B cell (primary cell): ENCODE measurements around the gene EIF3I. TPM values are rescaled to one million over a fixed set of nuclear protein-coding genes. Genes with fewer than 3 reads are reported as not detected.

Experiments used
- ATAC-seq: fragments of 200-7000 bp; cut with Tn5 transposase; one replicate; pipeline ENCODE4 v1.10.0; 2021; ENCODE audit warnings: low read depth, mild to moderate bottlenecking, moderate number of reproducible peaks, moderate library complexity
- CTCF ChIA-PET: fragments of 350-600 bp; sonication (Branson Sonifier 250); formaldehyde crosslinking; loops from one replicate; lab custom pipeline; 2021; ENCODE audit warnings: antibody characterized with exemption, inconsistent platforms; lab: Charles Lee
- POLR2A ChIA-PET: fragments of 350-600 bp; sonication (Branson Sonifier 250); formaldehyde crosslinking; loops from one replicate; lab custom pipeline; 2021; ENCODE audit warnings: antibody characterized with exemption; lab: Charles Lee
- DNase-seq: peaks from one replicate; pipeline ENCODE4 v3.0.0; 2013
- H2AFZ ChIP-seq: 2 replicates; pipeline ENCODE4 v1.6.1; 2012; ENCODE audit warnings: mild to moderate bottlenecking, low read depth, low read length; ENCODE audit not compliant: insufficient read depth, poor library complexity, severe bottlenecking
- H3K27ac ChIP-seq, 2 donors: 1 replicate in 1 of 2; 2 replicates in 1 of 2; pipeline ENCODE4 v1.5.1; 2012 to 2013; ENCODE audit warnings: low read length in 2 of 2, mild to moderate bottlenecking in 2 of 2, moderate library complexity in 1 of 2
- H3K27me3 ChIP-seq, 4 experiments: fragments of 200-600 bp in 1 of 4; sonication (generic) in 1 of 4; replicated peaks in 1 of 4; 1 replicate in 2 of 4; 2 replicates in 2 of 4; pipeline versions ENCODE4 v1.6.1 to v1.7.0; 2013 to 2016; ENCODE audit warnings: low read length in 3 of 4, mild to moderate bottlenecking in 2 of 4, mixed read lengths in 1 of 4, moderate library complexity in 1 of 4; ENCODE audit not compliant: insufficient read depth in 4 of 4, control insufficient read depth in 3 of 4; ENCODE audit errors: control extremely low read depth in 1 of 4
- H3K36me3 ChIP-seq, 2 experiments: replicated peaks in 1 of 2; 1 replicate in 1 of 2; 2 replicates in 1 of 2; pipeline versions ENCODE4 v1.6.1 to v1.7.1; 2013; ENCODE audit warnings: low read length in 1 of 2; ENCODE audit not compliant: insufficient read depth in 2 of 2, control insufficient read depth in 1 of 2; ENCODE audit errors: control extremely low read depth in 1 of 2, extremely low read depth in 1 of 2
- H3K4me1 ChIP-seq, 2 donors: fragments of 200-600 bp in 1 of 2; sonication (generic) in 1 of 2; 1 replicate in 1 of 2; 2 replicates in 1 of 2; pipeline versions ENCODE4 v1.5.1 to v1.6.1; 2013 to 2017; ENCODE audit warnings: low read length in 2 of 2; ENCODE audit not compliant: control insufficient read depth in 2 of 2, insufficient read depth in 2 of 2
- H3K4me2 ChIP-seq: replicated peaks from 2 replicates; pipeline ENCODE3; 2012; ENCODE audit warnings: mild to moderate bottlenecking, low read depth, low read length; ENCODE audit not compliant: poor library complexity, severe bottlenecking
- H3K4me3 ChIP-seq, 5 experiments: fragments of 200-600 bp in 1 of 5; sonication (generic) in 1 of 5; 1 replicate in 3 of 5; 2 replicates in 2 of 5; pipeline versions ENCODE4 v1.5.1 to v1.7.0; 2011 to 2016; ENCODE audit warnings: low read length in 4 of 5, mild to moderate bottlenecking in 4 of 5, low read depth in 2 of 5, control low read depth in 1 of 5, moderate library complexity in 1 of 5; ENCODE audit not compliant: insufficient read depth in 1 of 5; ENCODE audit errors: control extremely low read depth in 1 of 5, extremely low read depth in 1 of 5
- H3K79me2 ChIP-seq: fragments of 200-600 bp; sonication (generic); one replicate; pipeline ENCODE4 v1.6.0; 2016; ENCODE audit warnings: low read length; ENCODE audit not compliant: control insufficient read depth, insufficient read depth
- H3K9ac ChIP-seq: fragments of 200-600 bp; sonication (generic); 2 replicates; pipeline ENCODE4 v1.6.1; 2017; ENCODE audit warnings: mild to moderate bottlenecking, low read length, moderate library complexity
- H3K9me3 ChIP-seq, 3 donors: one replicate each; pipeline versions ENCODE4 v1.6.1 to v1.7.1; 2013; ENCODE audit warnings: low read length in 2 of 3; ENCODE audit not compliant: control insufficient read depth in 2 of 3, insufficient read depth in 1 of 3; ENCODE audit errors: control extremely low read depth in 1 of 3
- H4K20me1 ChIP-seq: 2 replicates; pipeline ENCODE4 v1.6.0; 2012; ENCODE audit warnings: mild to moderate bottlenecking, low read length; ENCODE audit not compliant: insufficient read depth, control insufficient read depth, poor library complexity, severe bottlenecking
- H3K27ac Mint-ChIP-seq: one replicate; pipeline ENCODE4 v1.8.0; 2021; ENCODE audit warnings: mixed read lengths
- H3K27me3 Mint-ChIP-seq: one replicate; pipeline ENCODE4 v1.8.0; 2021; ENCODE audit warnings: mixed read lengths
- H3K4me1 Mint-ChIP-seq: one replicate; pipeline ENCODE4 v1.8.0; 2021; ENCODE audit warnings: mixed read lengths
- H3K4me3 Mint-ChIP-seq: one replicate; pipeline ENCODE4 v1.8.0; 2021; ENCODE audit warnings: mixed read lengths
- H3K9me3 Mint-ChIP-seq: one replicate; pipeline ENCODE4 v1.8.0; 2022; ENCODE audit warnings: mixed read lengths; ENCODE audit not compliant: insufficient read depth
- CTCF ChIP-seq: fragments of 200-600 bp; IDR thresholded peaks from one replicate; pipeline ENCODE4 v1.8.0; 2022; ENCODE audit warnings: antibody characterized with exemption, mild to moderate bottlenecking
- EZH2 ChIP-seq: IDR thresholded peaks from 2 replicates; pipeline ENCODE4 v1.6.1; 2012; ENCODE audit warnings: borderline replicate concordance, low read depth, mild to moderate bottlenecking, moderate library complexity, low read length; ENCODE audit not compliant: insufficient read depth, poor library complexity, severe bottlenecking
- WGBS: methylation state at CpG from one replicate; pipeline ENCODE4 v1.1.5; 2013; ENCODE audit warnings: missing lambda C conversion rate; ENCODE audit not compliant: insufficient coverage; 5-methylcytosine and 5-hydroxymethylcytosine counted together
- intact Hi-C: fragments of 100-400 bp; cut with micrococcal nuclease; formaldehyde crosslinking; loops from one replicate; pipeline ENCODE4 v1.10.0; 2022
- polyA plus RNA-seq: library from polyadenylated mRNA; depleted of rRNA; stranded (reverse); fragments of >200 nt; gene quantifications from 2 replicates; pipeline ENCODE4 v1.2.3, GENCODE V29; 2012
- total RNA-seq, 2 donors: library from RNA; stranded (reverse); fragments of 120-200 nt in 1 of 2; gene quantifications; 1 replicate in 1 of 2; 2 replicates in 1 of 2; pipeline versions ENCODE4 v1.2.3 to v1.2.4, GENCODE V29; 2013 to 2022

Gene EIF3I
- total and polyA plus RNA-seq, 2 donors (not counting 1 experiment from before 2014, with no cell fraction given): 87.0 to 130 TPM

DNA sequence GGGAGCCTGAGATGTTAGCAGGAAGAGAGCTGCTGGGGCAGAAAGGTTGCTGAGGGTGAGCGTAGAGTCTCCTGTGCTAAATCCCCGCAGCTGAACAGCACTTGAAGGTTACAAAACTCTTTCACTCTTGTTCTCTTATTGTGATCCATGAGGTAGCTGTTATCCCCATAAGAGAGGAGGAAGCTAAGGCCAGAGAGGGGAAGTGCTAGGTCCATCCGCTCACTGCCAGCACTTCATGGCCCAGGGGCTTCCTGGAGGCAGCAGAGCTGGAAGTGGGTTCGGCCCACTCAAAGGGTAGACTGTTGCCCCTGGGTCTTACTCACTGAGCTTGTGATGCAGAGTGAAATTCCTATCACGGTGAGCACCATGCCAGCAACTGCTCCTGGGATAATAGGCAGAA is 5.6 kb upstream of the EIF3I start:
- CTCF ChIA-PET: interaction anchor here (0.6 to 3.6 kb wide), 36 partner anchors 10 to 303 kb away, joined by 3 to 49 read pairs (median 7); partner anchors contain the start of genes BSDC1, CCDC28B, FAM167B and HDAC1
- H3K4me3 Mint-ChIP-seq: no peak overlapping the region

More for the DNA sequence above, 5.6 kb upstream of the EIF3I start:
- TF ChIP-seq EZH2 (no peak), CTCF (no peak)
- Mint-ChIP-seq H3K27me3 (no peaks in the 10 kb centered on the region), H3K4me1 (peaks cover 20% of the 10 kb centered on the region), H3K27ac (no peak overlapping the region), H3K9me3 (no peaks in the 10 kb centered on the region)
- peaks cover 28% of the 10 kb centered on the region for H3K79me2 ChIP-seq
- H3K27me3 ChIP-seq: no peaks in the 10 kb centered on the region
- 98% methylated on average over 4 of the region's 5 CpGs for WGBS
- DNase-seq: no peak
- H3K9me3 ChIP-seq: no peaks in the 10 kb centered on the region
- H3K4me3 ChIP-seq: no peak overlapping the region
- POLR2A ChIA-PET: interaction anchor here (0.6 kb wide), 1 partner anchor 21 kb away, joined by 5 read pairs; no protein-coding TSS in a partner anchor
- H3K4me1 ChIP-seq: peaks cover 13 to 20% of the 10 kb centered on the region in 2 donors
- peaks cover 3 to 30% of the 10 kb centered on the region in 2 experiments for H3K36me3 ChIP-seq
- no peak overlapping the region for H3K27ac ChIP-seq
- H3K4me2 ChIP-seq: no peak overlapping the region
- no peaks in the 10 kb centered on the region for H4K20me1 ChIP-seq
- no peak overlapping the region for H2AFZ ChIP-seq
- no peak for ATAC-seq
- H3K9ac ChIP-seq: no peak overlapping the region
- intact Hi-C loops: no loop called here
